K562 (cell line): ENCODE measurements around the gene PID1.

Experiments
- CTCF ChIP-seq, 3 experiments: IDR thresholded peaks in 2 of 3; conservative IDR thresholded peaks in 1 of 3; 2 replicates each; pipeline ENCODE4 v1.5.1; 2011 to 2012; ENCODE audit warnings: low read length in 3 of 3, mild to moderate bottlenecking in 3 of 3, control low read depth in 2 of 3, improper control_type of control experiment in 1 of 3, inconsistent platforms in 1 of 3, low read depth in 1 of 3, mixed read lengths in 1 of 3, moderate library complexity in 1 of 3; ENCODE audit not compliant: insufficient read depth in 2 of 3
- NR1H2 ChIP-seq: sonication (generic); formaldehyde crosslinking; IDR thresholded peaks from 2 replicates; pipeline ENCODE4 v1.4.0; 2020; ENCODE audit warnings: mild to moderate bottlenecking, missing genetic modification reagents
- NR2C2 ChIP-seq, 2 experiments: fragments of 200-800 bp in 1 of 2; sonication (Bioruptor generic) in 1 of 2; sonication (generic) in 1 of 2; formaldehyde crosslinking in 1 of 2; IDR thresholded peaks; 2 replicates each; pipeline versions ENCODE4 v1.6.1 to v1.8.0; 2016 to 2022; ENCODE audit warnings: mild to moderate bottlenecking in 1 of 2, missing compliant biosample characterization in 1 of 2, missing genetic modification characterization in 1 of 2, missing genetic modification reagents in 1 of 2
- SNIP1 ChIP-seq: fragments of 450-650 bp; IDR thresholded peaks from 2 replicates; pipeline ENCODE4 v1.7.1; 2017; ENCODE audit warnings: low read depth, mild to moderate bottlenecking
- STAT5B ChIP-seq: fragments of 250-450 bp; sonication (Bioruptor Pico); IDR thresholded peaks from 2 replicates; pipeline ENCODE4 v1.8.0; 2021; ENCODE audit warnings: mild to moderate bottlenecking, inconsistent platforms
- ZNF121 ChIP-seq: sonication (generic); formaldehyde crosslinking; conservative IDR thresholded peaks from 2 replicates; pipeline ENCODE4 v1.8.0; 2022; ENCODE audit warnings: missing genetic modification reagents

DNA sequence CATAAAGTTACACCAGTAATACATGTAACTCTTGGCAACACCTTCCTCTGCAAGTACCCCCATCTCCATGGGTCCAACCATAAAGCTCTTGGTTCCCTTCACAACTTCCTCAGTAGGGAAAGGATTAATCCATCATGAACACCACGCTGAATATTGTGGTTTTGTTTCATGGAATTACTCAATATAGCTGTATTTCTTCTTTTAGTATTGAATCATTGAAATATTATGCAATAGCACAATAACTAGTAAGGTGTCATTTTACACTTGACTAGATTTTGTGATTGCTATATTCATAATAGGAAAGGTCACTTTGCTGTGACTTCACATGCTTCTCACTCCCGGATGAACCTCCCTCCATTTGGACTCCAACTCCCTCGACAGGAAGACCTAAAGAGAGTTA is 29.7 kb upstream of the PID1 start:
- TF ChIP-seq NR1H2 (CRISPR knock-in tag): no peak
- no peak for TF ChIP-seq CTCF (IDR thresholded peaks at IDR 0.05 in 2 of 3, conservative IDR thresholded peaks at IDR 0.05 in 1 of 3; ENCODE audit: insufficient read depth in 2 of 3, low read depth in 1 of 3, low read length in 3 of 3)
- no peak for TF ChIP-seq STAT5B (CRISPR knock-in tag)
- TF ChIP-seq NR2C2 (CRISPR knock-in tag; IDR thresholded peaks at IDR 0.05): no peak
- no peak for TF ChIP-seq NR2C2 (tag; IDR thresholded peaks at IDR 0.05)
- no peak for TF ChIP-seq ZNF121 (CRISPR knock-in tag)
- TF ChIP-seq SNIP1: no peak
